GM21528 (cell line): ENCODE measurements around the gene CHCHD3.

Experiments used
- ATAC-seq: cut with Tn5 transposase; IDR thresholded peaks from one replicate; pipeline ENCODE4 v1.9.1; 2021; ENCODE audit warnings: mild to moderate bottlenecking, moderate library complexity; ENCODE audit not compliant: unreplicated experiment, low FRiP score

The CHCHD3 gene

DNA sequence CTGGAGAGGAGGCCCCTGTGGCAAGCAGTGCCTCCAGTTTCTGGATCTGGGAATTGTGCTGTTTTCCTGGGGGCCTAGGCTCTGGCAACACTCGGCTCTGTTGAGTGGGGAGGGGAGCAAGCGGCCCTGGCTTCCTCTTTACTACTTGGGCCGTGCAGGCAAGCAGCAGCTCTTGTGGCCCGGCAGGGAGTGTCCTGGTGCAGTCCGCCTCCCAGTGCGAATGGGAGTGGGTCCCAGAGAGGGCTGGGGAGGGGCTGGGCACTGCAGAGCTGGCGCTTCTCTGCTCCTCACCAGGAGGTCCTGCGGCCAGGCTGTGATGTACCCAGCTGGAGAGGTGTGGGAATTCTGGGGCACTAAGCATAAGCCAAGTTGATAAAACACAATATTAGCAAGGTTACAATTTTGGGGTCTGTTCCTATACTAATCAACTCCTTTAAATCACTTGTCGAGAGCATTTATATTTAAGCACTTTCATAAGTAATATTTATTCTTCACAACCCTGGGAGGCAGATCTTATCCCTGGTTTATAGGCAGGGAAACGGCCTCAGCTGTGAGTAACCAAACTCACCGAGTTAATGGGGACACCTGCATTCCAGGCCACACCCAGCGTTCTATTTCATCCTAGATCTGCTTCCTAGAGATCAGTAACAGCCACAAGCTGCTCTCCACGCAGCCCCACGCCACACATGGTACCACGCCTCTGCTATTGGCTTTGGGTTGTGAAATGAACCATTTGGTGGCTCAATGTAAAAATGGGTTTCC, 322.2 kb downstream of the CHCHD3 start:
- no peak for ATAC-seq

DNA sequence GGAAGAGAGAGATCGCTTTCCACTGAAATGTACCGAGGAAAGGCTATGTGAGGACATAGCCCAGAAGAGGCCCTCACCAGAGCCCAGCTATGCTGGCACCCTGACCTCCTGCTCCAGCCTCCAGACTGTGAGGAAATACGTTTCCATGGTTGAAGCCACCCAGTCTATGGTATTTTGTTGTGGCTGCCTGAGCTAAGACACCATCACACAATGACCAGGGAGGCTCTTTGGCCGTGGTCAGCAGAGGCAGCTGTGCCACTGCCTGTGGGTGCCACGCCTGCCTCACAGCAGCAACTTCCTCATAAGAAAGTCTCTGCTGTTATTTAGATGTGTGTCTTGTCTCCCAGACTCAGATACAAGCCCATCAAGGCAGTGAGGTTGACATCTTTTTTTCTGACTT, 322.9 kb downstream of the CHCHD3 start:
- no peak for ATAC-seq

DNA sequence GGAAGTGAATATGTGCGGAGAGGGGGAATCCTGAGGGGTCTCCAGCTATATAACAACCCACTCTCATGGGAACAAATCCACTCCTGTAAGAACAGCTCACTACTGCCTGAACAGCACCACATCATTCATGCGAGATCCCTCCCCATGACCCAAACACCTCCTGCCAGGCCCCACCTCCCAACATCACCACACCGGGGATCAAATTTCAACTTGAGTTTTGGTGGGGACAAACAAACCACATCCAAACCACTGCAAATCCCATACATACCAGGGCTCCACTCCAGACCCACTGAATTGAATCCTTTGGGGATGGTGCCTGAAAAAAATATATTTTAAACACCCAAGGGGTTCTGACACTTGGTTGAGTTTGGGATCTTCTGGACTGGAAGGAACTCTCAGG, 324.1 kb downstream of the CHCHD3 start:
- ATAC-seq = no peak

DNA sequence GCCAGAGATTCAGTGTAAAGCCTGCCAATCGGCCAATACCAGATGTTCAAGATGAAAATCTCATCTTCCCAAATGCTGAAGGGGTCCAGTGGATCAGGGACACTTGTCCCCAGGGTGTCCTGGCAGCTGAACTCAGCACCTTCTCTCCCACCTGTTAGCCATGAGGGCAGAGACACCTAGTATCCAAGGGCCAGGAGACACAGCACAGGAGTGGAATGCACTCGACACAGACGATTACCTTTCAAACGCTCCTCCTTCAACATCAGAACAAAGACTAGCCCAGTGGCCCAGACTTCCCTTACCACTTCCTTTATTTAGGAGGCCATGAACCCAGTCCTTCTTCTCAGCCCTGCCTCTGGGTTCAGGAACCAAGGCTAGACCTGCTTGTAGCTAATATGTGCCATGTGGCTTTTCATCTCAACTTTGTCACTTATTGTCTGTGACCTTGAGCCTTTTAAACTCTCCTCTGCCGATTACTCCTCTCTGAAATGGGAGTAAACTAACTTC, 325.4 kb downstream of the CHCHD3 start:
- ATAC-seq = no peak

GRCh38 chr7:132755538-132756483, 326.1 kb downstream of the CHCHD3 start:
- ATAC-seq = no peak

DNA sequence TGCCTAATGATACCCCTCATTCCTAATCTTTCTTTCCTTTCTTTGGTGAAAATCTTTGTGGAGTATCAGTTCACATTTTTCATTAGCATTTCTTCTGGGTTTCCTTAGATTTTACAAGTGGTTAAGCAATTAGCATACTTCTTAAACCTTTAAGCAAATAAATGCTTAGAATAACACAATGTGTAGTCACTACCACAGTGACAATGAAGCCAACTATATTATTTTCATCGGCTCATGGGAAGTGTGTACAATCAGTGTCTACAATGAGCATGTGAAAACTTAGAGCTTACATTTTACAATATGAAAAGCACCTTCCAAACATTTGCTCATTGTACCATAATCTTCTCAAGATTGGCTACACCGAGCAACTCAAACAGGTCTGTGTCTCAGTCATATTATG, 329.5 kb downstream of the CHCHD3 start:
- ATAC-seq = no peak

DNA sequence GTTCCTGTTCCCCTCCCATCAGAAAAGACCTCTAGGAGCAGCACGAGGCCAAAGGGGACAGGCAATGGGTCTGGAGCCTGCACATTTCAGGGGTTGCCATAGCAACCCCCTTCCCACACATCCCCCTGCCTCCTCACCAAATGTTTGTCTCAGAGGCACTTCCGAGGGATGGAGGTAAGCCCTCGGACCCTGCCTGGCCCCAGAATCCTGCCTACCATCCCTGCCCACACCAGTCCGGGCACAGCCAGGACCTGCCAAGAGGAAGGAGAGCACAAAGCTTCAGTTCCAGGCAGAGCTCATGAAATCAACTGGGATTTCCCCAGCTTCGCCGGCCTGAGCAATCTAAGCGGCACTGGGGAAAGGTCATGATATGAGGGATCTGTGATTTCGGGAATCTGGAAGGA, 330.6 kb downstream of the CHCHD3 start:
- ATAC-seq = no peak

- ATAC-seq = no peak
Measured at GRCh38 chr7:132750530-132751217, 331.2 kb downstream of the CHCHD3 start.

DNA sequence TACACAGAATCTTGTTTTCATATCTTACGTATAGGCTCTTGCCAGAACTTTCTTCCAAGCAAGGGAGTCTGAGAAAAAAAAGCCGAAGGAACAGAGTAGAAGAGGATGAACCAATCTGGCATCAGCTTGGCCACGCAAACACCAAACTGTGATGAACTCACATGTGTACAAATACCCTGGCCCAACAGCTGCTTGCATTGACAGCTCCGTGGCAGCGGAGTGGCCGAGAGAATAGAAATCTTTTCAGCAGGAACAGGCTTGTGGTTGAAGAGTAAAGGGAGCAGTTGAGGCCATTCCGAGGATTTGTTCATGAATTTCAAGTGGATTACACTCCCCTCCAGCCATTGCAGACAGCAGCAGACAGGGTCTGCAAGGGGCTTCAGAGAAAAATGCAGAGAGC, 331.8 kb downstream of the CHCHD3 start:
- no peak for ATAC-seq

DNA sequence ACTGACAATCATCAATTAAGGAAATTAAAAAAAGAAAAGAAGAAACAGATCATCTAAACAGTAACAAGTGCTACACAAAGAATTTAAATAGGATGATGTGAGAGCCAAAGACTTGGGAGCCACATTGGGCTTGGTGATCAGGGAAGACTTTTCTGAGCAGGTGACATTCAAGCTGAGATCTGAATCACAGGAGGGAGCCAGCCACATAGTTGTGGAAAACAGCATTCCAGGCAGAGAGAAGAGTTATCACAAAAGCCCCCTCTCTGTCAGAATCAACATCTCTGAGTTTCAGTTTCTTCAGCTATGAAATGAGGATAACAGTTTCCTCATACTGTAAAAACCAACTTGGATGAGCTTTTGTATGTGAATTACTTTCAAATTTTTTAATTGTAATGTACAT, 336.4 kb downstream of the CHCHD3 start:
- no peak for ATAC-seq

DNA sequence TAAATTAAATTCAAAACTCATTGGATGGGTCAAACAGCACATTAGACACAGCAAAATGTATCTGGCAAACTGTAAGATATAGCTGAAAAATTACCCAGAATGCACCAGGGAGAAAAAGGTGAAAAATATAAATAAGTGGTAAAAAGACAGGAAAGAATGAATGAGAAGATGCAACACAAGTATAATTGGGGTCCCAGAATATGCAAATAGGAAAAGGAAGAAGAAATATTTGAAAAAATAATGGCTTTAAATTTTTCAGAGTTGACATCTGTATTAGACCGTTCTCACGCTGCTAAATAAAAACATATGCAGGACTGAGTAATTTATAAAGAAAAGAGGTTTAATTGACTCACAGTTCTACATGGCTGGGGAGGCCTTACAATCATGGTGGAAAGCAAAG, 337.9 kb downstream of the CHCHD3 start:
- ATAC-seq = no peak

DNA sequence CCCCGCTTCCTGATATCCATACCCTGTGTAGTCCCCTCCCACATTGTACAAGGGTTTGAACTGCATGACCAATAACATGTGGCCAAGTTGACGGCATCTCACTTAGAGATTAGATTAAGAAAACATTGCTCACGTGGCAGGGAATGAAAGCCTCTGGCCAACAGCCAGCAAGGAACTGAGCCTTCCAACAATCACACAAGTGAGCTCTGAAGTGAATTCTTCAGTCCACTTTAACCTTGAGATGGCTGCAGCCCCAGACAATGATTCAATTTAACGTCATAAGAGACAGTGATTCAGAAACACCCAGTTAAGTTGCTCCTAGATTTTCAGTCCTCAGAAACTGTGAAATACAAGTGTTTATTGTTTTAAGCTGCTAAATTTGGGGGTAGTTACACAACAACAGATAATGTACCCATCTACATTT, 339.7 kb downstream of the CHCHD3 start:
- no peak for ATAC-seq

DNA sequence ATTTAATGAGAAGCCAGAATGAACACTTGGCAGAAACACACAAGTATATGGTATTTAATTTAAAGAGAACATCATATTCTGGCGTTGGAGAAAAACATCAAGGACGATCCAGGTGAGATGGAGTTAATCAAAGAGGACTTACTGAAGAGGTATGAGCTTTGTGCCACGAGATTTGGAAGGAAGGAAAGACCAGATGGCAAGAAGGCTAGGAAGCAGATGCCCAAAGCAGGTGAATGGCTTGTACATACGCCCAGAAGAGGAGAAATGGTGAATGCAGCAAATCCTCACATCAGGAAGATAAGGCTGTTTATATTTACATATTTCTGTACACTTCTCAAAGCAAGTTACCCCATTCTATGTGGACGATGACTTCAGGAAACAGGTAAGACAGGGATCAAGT, 341.7 kb downstream of the CHCHD3 start:
- ATAC-seq = no peak

- ATAC-seq = no peak
Measured at GRCh38 chr7:132739271-132739955, 342.5 kb downstream of the CHCHD3 start.

GRCh38 chr7:132738254-132738653, 343.6 kb downstream of the CHCHD3 start:
- ATAC-seq = no peak

DNA sequence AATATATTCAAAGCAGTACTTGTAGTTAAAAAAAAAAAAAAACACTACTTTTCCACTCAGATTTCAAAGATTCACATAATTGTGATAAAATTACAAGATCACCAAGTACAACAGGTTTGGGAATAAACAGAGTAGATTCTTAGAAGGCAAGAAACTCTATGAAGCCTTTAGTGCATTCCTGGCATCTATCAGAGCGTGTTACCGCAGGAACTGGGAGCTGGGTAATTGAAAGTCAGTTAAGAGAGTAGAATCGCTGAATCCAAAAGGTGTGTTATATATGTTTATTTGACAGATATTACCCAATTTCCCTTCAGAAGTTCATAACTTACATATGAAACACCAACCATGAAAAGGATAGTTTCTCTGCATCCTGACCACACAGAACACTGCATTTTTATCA, 346.4 kb downstream of the CHCHD3 start:
- no peak for ATAC-seq
